Body of pancreas (tissue), 4 donors: Measurements from ENCODE around the gene CLECL1. TPM values are rescaled to one million over a fixed set of nuclear protein-coding genes. Genes with fewer than 3 reads are reported as not detected.

Experiments
- ATAC-seq: fragments of 150-250 bp; one replicate; pipeline ENCODE4 v1.9.1; 2016
- DNase-seq, 4 donors: peaks; one replicate each; pipeline ENCODE4 v3.0.0-alpha.2; 2019
- H3K27ac ChIP-seq, 4 donors: fragments of 200-600 bp; sonication (generic); 1 replicate in 3 of 4; 2 replicates in 1 of 4; pipeline versions ENCODE4 v1.5.1 to v1.6.1; 2016 to 2019; ENCODE audit warnings: mild to moderate bottlenecking in 1 of 4, mixed read lengths in 1 of 4, moderate library complexity in 1 of 4
- H3K27me3 ChIP-seq, 2 donors: fragments of 200-600 bp; sonication (generic); one replicate each; pipeline ENCODE4 v1.6.0; 2016; ENCODE audit warnings: mild to moderate bottlenecking in 1 of 2
- H3K36me3 ChIP-seq, 2 donors: fragments of 200-600 bp; sonication (generic); replicated peaks in 1 of 2; 2 replicates each; pipeline ENCODE4 v1.5.1; 2016; ENCODE audit warnings: low read depth in 2 of 2; ENCODE audit not compliant: insufficient read depth in 1 of 2
- H3K4me1 ChIP-seq: fragments of 200-600 bp; sonication (generic); one replicate; pipeline ENCODE4 v1.6.0; 2016
- H3K4me3 ChIP-seq, 2 donors: fragments of 200-600 bp; sonication (generic); 1 replicate in 1 of 2; 2 replicates in 1 of 2; pipeline ENCODE4 v1.5.1; 2016 to 2019
- H3K9me3 ChIP-seq, 3 donors: fragments of 200-600 bp; sonication (generic); 1 replicate in 2 of 3; 2 replicates in 1 of 3; pipeline ENCODE4 v1.5.1; 2016
- POLR2A ChIP-seq, 3 donors: fragments of 450-650 bp; IDR thresholded peaks; one replicate each; pipeline ENCODE4 v1.6.1; 2016; ENCODE audit warnings: antibody characterized with exemption in 3 of 3, mild to moderate bottlenecking in 2 of 3
- WGBS, 2 donors: methylation state at CpG; one replicate each; pipeline ENCODE4 v1.1.5; 2017; 5-methylcytosine and 5-hydroxymethylcytosine counted together
- intact Hi-C: fragments of 100-400 bp; cut with DNase I; formaldehyde crosslinking; loops from one replicate; pipeline ENCODE4 v1.15.1; 2023
- total RNA-seq, 2 donors: library from RNA; depleted of rRNA; stranded (reverse); fragments of >200 nt; gene quantifications; one replicate each; pipeline ENCODE4 v1.1.0, GENCODE V29; 2016
- TF ChIP-seq, protein P1 (sequence below), 7 experiments: fragments of 450-650 bp in 4 of 7; fragments of 200-600 bp in 3 of 7; sonication (generic) in 3 of 7; IDR thresholded peaks; one replicate each; pipeline ENCODE4 v1.5.1; 2016 to 2019; ENCODE audit warnings: antibody characterized with exemption in 7 of 7

Gene CLECL1
- total RNA-seq, 2 donors from 2014 or later: not detected

GRCh38 chr12:9756170-9756569 lies 23.3 kb upstream of the CLECL1 start:
- no peaks in the 10 kb centered on the region for H3K9me3 ChIP-seq
- no peak overlapping the region for H3K27ac ChIP-seq
- DNase-seq: no peak
- no peak for ATAC-seq
- H3K36me3 ChIP-seq: no peaks in the 10 kb centered on the region
- no peak for TF ChIP-seq POLR2A (IDR thresholded peaks at IDR 0.05)
- TF ChIP-seq, protein P1, sequence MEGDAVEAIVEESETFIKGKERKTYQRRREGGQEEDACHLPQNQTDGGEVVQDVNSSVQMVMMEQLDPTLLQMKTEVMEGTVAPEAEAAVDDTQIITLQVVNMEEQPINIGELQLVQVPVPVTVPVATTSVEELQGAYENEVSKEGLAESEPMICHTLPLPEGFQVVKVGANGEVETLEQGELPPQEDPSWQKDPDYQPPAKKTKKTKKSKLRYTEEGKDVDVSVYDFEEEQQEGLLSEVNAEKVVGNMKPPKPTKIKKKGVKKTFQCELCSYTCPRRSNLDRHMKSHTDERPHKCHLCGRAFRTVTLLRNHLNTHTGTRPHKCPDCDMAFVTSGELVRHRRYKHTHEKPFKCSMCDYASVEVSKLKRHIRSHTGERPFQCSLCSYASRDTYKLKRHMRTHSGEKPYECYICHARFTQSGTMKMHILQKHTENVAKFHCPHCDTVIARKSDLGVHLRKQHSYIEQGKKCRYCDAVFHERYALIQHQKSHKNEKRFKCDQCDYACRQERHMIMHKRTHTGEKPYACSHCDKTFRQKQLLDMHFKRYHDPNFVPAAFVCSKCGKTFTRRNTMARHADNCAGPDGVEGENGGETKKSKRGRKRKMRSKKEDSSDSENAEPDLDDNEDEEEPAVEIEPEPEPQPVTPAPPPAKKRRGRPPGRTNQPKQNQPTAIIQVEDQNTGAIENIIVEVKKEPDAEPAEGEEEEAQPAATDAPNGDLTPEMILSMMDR (IDR thresholded peaks at IDR 0.05): no peak
- H3K4me3 ChIP-seq: no peak overlapping the region
- H3K27me3 ChIP-seq: no peaks in the 10 kb centered on the region
- intact Hi-C loops: no loop called here
- H3K4me1 ChIP-seq: no peaks in the 10 kb centered on the region
- 36 to 51% methylated on average over 2 of the region's 2 CpGs for WGBS, 2 donors

GRCh38 chr12:9755567-9755966 lies 22.7 kb upstream of the CLECL1 start:
- ATAC-seq (no peak), DNase-seq (no peak)
- intact Hi-C loops: no loop called here
- Histone ChIP-seq H3K4me3 (no peak overlapping the region), H3K9me3 (no peaks in the 10 kb centered on the region), H3K27me3 (no peaks in the 10 kb centered on the region), H3K4me1 (peaks cover 2% of the 10 kb centered on the region), H3K27ac (no peak overlapping the region), H3K36me3 (no peaks in the 10 kb centered on the region)
- 49% methylated on average over 2 of the region's 2 CpGs for WGBS, 2 donors
- no peak for TF ChIP-seq POLR2A (IDR thresholded peaks at IDR 0.05)
- TF ChIP-seq, protein P1 (IDR thresholded peaks at IDR 0.05): no peak

DNA sequence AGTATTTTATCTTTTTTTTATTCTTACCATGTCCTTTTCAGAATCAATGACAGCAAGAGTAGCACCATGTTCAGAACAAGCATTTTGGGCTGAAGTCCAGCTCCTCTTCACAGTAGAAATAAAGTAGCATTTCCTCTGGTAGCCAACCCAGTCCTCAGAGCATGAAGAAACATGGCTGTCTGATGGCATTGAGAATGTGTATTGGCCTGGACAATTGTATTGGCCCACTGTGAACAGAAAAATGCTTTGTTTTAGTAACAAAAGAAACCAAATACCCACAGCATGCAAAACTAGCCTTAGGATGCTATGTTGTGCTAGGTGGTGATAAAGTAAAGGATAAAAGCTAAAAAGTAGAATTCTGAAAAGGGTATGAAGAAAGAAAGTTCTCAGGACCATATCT lies 22.1 kb upstream of the CLECL1 start:
- no peak overlapping the region for H3K4me3 ChIP-seq
- H3K27ac ChIP-seq: no peak overlapping the region
- no peaks in the 10 kb centered on the region for H3K27me3 ChIP-seq
- H3K36me3 ChIP-seq: no peaks in the 10 kb centered on the region
- TF ChIP-seq POLR2A (IDR thresholded peaks at IDR 0.05): no peak
- TF ChIP-seq, protein P1 (IDR thresholded peaks at IDR 0.05): no peak
- no peak for ATAC-seq
- H3K9me3 ChIP-seq: no peaks in the 10 kb centered on the region
- no peak for DNase-seq
- peaks cover 4% of the 10 kb centered on the region for H3K4me1 ChIP-seq
- intact Hi-C loops: no loop called here

DNA sequence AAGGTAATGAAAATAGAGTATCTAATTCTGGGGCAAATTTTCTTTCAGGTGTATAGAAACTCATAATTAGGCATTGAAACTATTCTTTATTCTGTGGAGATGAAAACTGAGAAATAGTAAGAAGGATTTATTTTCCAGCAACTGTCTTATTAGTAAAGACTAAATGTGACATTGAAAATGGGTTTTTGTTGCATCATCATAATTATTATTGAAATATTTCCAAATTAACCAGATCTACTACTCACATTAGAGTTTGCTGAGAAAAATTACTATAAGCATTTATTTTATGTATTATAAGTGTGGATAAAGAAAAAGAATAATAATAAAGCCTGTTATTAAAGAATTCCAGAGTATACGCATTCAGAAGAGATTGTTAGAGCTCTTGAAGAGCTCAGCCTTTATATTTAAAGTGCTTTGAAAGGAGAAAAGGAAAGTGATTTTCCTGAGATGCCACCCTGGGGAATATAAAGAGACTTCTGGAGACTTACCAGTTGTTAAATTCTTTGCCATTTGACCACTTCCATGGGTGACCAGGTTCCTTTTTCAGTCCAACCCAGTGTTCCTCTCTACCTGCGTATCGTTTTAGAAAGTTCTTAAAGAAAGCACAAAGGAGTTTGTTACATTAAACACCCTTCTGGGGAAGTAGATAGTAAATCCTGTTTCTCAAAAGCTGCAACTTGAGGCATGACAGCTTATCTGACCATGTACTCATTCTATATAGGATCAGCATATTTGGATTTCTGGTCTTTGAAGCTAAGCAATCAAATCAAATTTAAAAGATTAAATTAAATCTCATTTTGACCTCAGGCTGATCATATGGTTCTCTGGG lies 21.4 kb upstream of the CLECL1 start:
- Histone ChIP-seq H3K27ac (no peak overlapping the region), H3K4me3 (no peak overlapping the region), H3K4me1 (peaks cover 4% of the 10 kb centered on the region), H3K36me3 (no peaks in the 10 kb centered on the region), H3K27me3 (no peaks in the 10 kb centered on the region), H3K9me3 (no peaks in the 10 kb centered on the region)
- DNase-seq (no peak), ATAC-seq (no peak)
- WGBS, 2 donors: 72 to 74% methylated on average over 3 of the region's 3 CpGs
- no peak for TF ChIP-seq POLR2A (IDR thresholded peaks at IDR 0.05)
- TF ChIP-seq, protein P1 (IDR thresholded peaks at IDR 0.05): no peak
- intact Hi-C loops: no loop called here

GRCh38 chr12:9753498-9753897 lies 20.6 kb upstream of the CLECL1 start:
- TF ChIP-seq, protein P1 (IDR thresholded peaks at IDR 0.05): no peak
- no peak for TF ChIP-seq POLR2A (IDR thresholded peaks at IDR 0.05)
- Histone ChIP-seq H3K4me3 (no peak overlapping the region), H3K27ac (no peak overlapping the region), H3K27me3 (no peaks in the 10 kb centered on the region), H3K4me1 (peaks cover 4% of the 10 kb centered on the region), H3K36me3 (no peaks in the 10 kb centered on the region), H3K9me3 (no peaks in the 10 kb centered on the region)
- ATAC-seq: no peak
- intact Hi-C loops: no loop called here
- 50 to 67% methylated on average over 3 of the region's 3 CpGs for WGBS, 2 donors
- DNase-seq: no peak
